ENCODE data around the gene RS1.
A peak's percentile ranks its signal among the peaks of the same experiment; 100 is the strongest.

RS1 gene

GRCh38 chrX:18672008-18672407, at the start of gene RS1:
TSS of gene RS1 (minus strand) at chrX:18672108. CDS start at chrX:18672068, 40 bp downstream.
- DNase-seq (ENCODE audit: low spot score): no peak

DNA sequence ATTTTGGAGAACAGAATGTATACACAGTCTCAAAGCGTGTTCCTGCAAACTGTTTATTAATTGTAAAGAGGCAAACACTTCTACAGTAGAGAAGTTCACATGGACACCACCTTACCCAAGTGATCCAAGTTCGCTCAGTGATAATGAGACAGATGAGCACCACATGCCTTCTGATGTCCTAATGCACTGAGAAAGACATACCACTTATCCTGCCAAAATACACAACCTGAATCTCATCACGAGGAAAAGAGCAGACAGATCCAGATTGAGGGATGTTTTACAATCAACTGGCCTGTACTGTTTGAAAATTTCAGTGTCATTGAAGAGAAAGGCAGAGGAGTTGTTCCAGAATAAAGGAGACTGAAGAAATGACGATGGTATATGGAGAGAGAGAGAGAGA, 47.9 kb upstream of the RS1 start:
- no peak for DNase-seq (ENCODE audit: low spot score)

DNA sequence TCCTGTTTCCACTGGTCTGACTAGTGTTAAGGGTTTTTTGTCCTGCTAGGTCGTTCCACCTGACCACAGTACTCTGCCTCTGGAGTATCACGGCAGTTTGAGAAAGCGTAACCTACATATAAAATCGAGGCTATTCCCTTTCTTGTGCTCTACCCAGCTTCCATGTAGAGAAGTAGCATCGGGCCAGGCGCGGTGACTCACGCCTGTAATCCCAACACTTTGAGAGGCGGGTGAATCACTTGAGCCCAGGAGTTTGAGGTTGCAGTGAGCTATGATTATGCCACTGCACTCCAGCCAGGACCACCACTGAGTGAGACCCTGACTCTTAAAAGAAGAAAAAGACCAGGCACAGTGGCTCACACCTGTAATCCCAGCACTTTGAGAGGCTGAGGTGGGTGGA, 43.0 kb upstream of the RS1 start:
- DNase-seq (ENCODE audit: low spot score): no peak

DNA sequence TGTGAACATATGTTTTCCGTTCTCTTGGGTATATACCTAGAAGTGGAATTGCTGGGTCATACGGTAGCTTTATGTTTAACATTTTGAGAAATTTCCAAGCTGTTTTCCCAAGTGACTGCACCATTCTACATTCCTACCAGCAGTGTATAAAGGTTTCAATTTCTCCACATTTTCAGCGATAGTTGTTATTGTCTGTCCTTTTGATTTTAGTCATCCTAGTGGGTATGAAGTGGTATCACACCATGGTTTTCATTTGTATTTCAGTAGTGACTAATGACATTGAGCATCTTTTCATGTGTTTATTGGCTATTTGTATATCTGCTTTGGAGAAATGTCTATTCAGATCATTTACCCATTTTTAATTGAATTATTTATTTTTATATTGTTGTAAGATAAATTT, 37.9 kb upstream of the RS1 start:
- no peak for DNase-seq (ENCODE audit: low spot score)

GRCh38 chrX:18707426-18708049, 35.6 kb upstream of the RS1 start, which contains the start of gene PPEF1:
TSS of gene PPEF1 (plus strand) at chrX:18707645. CDS start at chrX:18707781, 136 bp downstream.
- no peak for DNase-seq (ENCODE audit: low spot score)

- DNase-seq (ENCODE audit: low spot score): no peak
Observed at GRCh38 chrX:18702362-18703195, 30.7 kb upstream of the RS1 start.

- no peak for DNase-seq (ENCODE audit: low spot score)
Observed at GRCh38 chrX:18701621-18702361, 29.9 kb upstream of the RS1 start.

DNA sequence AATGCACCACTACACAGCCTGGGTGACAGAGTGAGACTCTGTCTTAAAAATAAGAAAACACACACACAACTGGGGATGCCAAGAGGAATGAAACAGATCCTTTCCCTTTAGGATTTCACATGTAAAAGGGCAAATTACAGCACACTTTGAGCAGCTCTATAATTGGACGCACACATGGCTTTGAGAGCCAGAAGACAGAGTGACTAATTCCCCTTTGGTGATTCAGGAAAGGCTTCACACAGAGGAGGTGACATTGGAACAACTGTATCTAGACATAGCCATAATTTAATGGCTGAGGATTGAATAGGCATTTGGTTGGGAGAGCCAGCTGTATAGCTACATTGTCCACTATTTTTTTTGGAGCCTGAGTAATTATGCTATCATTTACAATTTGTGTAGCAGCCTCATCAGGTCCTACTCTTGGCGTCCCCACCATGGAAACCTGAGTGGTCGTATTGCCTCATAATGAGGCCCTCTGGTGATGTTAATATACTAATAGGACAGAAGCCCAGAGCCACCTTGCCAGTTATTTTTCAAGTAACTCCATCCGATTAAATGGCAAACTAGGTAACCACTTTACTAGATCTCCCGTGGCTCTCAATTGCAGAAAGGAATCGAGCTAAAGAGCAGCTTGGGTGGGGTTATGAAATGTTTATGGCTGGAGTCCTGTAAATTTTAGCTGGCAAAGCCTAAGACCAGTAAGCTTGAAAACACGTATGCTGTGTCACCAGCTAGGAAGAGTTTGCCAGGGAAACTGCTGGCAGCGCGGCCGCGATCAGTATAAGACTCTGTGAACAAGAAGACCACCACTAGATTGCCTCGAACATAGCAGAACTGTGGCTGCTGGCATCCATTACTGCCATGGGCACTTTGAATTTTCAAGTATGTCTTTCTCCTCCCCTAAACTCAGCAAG, 27.1 kb upstream of the RS1 start:
- DNase-seq (ENCODE audit: low spot score): no peak

DNA sequence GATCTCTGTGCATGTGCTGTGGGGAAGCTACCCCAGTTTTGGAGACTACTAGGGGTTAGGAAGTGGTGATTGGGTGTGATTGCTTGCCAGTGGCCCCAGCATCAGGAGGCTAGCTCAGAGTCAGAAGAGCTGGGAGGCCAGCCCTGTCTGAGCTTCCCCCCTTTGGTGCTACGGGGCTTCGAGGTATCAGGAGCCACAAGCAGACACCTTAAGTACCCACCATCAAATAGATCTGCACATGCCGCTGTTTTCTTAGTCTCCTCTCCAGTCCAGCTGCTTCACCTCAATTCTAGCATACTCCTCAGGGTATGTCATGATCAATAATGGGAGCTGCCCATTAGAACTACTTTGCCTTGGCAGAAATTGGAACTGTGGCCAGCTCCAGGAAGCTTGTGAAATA, 24.7 kb upstream of the RS1 start:
- DNase-seq (ENCODE audit: low spot score): no peak

- no peak for DNase-seq (ENCODE audit: low spot score)
Observed at GRCh38 chrX:18692541-18692940, 20.6 kb upstream of the RS1 start.

- no peak for DNase-seq (ENCODE audit: low spot score)
Observed at GRCh38 chrX:18691431-18691830, 19.5 kb upstream of the RS1 start.

- no peak for DNase-seq (ENCODE audit: low spot score)
Observed at GRCh38 chrX:18687856-18688495, 16.1 kb upstream of the RS1 start.

DNA sequence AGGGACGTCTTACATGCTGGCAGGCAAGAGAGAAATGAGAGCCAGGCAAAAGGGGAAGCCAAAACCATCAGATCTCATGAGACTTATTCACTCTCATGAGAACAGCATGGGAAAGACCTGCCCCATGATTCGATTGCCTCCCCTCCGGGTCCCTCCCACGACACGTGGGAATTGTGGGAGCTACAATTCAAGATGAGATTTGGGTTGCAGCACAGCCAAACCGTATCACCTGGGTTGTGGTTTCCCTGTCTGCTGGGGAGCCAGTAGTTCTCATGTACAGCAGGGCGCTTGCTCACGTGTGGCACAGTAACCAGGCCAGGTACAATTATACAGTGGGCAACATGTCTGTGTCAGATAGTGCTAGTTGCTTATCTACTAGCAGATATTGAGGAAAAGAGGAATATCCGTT, 11.1 kb upstream of the RS1 start:
- no peak for DNase-seq (ENCODE audit: low spot score)

DNA sequence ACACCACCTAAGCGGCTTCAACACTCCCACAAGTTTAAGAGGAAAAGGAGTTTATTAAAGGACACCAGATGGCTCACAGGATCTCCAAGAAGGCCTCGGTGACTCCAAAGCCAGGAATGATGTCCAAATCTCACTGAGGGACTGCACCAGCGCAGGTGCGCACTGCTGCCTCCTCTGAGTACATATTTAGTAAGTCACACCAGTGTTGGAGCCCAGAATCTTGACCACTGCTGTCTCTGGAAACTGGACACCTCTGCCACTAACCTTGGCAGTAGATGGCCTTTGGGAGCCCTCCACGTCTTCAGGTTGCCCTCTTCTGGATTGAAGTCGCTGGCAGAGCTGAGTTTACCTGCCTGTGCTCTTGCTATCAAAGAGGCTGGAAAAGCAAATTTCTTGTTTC, 10.1 kb upstream of the RS1 start:
- DNase-seq (ENCODE audit: low spot score): no peak

DNA sequence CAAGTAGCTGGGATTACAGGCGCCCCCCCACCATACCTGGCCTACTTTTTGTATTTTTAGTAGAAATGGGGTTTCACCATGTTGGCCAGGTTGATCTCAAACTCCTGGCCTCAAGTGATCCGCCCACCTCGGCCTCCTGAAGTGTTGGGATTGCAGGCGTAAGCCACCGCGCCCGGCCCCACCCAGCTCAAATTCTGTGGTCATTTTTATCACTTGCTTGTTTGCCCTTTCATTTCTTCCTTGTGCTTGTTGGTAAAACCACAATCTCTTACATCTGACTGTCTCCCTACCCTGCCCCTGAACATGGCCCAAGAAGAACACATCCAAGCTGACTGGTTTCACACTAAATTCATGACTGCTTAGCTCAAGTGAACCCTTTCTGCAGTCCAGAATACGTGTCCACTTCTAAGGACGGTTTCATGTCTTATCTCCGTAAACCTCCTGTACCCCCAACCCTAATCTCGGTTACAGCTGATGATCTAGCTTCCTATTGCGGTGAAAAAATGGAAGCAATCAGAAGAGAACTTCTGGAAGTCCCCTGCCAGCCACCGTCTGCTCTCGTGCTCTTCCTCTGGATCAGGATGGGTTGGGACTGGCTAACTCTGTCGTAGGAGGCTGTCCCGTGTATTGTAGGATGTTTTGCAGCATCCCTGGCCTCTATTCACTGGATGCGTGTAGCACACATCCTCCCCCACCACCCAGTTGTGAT, 5.4 kb upstream of the RS1 start:
- no peak for DNase-seq (ENCODE audit: low spot score)

GRCh38 chrX:18676470-18676869, 4.6 kb upstream of the RS1 start:
- no peak for DNase-seq (ENCODE audit: low spot score)

- DNase-seq (ENCODE audit: low spot score): no peak
Observed at GRCh38 chrX:18676050-18676449, 4.1 kb upstream of the RS1 start.

DNA sequence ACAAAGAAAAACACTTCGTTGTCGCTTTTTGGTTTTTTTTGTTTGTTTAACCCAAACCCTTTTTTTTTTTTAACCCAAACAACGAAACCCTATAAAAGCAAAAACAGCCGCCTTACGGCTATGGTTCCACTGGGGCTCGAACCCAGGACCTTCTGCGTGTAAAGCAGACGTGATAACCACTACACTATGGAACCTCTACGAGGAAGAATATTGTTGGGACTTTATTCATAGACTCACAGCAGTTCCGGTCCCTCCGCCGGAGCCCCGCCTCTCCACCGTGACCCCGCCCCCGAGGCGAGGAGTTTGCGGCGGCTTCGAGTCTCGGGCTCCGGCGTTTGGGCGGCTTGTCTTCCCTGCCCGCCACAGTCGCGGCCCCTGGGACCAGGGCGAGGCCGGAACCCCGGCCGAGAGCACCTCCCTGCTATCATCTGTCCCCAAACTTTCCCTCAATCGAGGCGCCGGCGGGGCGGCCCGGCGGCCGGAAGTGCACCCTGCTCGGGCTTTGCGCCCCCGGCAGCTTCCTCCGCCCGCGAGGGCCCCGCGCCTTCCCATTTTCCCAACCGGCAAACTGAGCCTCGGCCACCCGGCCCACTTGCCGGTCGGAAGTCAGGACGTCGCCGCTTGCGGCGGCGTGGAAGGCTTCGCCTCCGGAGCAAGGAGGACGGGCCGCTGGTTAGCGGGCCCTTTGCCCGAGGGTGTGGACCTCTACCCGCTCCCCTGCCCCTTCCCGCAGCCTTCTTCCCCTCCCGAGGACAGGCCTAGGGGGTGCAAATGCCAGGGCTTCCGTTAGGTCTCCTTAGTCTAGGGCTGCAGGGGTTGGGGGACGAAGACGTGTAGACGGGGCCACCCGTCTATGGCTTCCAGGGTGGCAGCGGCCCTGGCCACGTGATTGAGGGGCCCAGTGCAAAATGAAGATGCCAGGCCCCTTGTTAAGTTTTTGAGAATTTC, 3.2 kb upstream of the RS1 start:
- DNase-seq (ENCODE audit: low spot score): peak; percentile 77

DNA sequence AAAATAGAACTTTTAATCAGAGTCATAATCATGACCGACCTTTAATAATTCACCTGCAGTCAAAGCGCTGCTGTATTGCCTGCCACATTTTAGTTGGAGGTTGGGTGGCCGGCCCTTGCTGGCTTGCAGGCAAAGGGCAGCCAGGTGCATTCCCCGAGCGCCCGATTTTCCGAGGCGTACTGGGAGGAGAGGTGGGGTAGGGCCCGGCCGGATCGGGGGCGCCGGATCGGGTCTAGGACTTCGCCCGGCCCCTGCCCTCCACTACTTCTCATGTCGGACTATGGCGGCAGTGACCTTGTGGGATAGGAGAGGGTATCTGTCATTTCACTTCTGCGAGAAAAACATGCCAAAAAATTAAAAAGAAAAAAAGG, 2.5 kb upstream of the RS1 start:
- DNase-seq (ENCODE audit: low spot score): no peak
